ENCODE data around the gene NTSR1.

DNA sequence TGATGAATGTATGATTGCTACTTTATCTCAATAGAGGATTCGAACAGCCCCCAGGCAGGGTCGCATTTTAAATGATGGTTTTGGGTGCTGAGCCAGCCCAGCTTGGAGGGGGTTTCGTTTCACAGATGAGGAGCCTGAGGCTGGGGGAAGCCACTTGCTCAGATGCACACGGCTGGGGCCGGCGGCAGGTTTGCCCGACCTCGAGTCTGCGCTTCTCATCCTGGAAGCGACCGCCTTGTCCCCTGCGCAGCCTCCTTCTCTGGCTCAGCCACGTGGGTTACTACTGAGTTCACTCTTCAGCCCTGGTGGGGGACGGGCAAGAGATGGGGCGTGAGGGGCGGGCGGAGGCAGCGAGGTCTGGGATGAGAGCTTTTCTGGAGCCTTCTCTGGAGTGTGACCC is 25.3 kb downstream of the NTSR1 start:
- TF ChIP-seq POLR2AphosphoS5 (IDR thresholded peaks at IDR 0.05; ENCODE audit: low read depth): no peak
- TF ChIP-seq, protein P1, sequence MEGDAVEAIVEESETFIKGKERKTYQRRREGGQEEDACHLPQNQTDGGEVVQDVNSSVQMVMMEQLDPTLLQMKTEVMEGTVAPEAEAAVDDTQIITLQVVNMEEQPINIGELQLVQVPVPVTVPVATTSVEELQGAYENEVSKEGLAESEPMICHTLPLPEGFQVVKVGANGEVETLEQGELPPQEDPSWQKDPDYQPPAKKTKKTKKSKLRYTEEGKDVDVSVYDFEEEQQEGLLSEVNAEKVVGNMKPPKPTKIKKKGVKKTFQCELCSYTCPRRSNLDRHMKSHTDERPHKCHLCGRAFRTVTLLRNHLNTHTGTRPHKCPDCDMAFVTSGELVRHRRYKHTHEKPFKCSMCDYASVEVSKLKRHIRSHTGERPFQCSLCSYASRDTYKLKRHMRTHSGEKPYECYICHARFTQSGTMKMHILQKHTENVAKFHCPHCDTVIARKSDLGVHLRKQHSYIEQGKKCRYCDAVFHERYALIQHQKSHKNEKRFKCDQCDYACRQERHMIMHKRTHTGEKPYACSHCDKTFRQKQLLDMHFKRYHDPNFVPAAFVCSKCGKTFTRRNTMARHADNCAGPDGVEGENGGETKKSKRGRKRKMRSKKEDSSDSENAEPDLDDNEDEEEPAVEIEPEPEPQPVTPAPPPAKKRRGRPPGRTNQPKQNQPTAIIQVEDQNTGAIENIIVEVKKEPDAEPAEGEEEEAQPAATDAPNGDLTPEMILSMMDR (conservative IDR thresholded peaks at IDR 0.05; ENCODE audit: low read depth in 2 of 2): no peak
- TF ChIP-seq EZH2 (IDR thresholded peaks at IDR 0.05; ENCODE audit: low read depth, unreplicated experiment): no peak
- no peak for TF ChIP-seq EZH2phosphoT487 (IDR thresholded peaks at IDR 0.05; ENCODE audit: unreplicated experiment)
- TF ChIP-seq JUNB (IDR thresholded peaks at IDR 0.05; ENCODE audit: unreplicated experiment): no peak
- TF ChIP-seq CREB1 (CRISPR knock-in tag; IDR thresholded peaks at IDR 0.05; ENCODE audit: low read depth): no peak
- TF ChIP-seq, protein P2, sequence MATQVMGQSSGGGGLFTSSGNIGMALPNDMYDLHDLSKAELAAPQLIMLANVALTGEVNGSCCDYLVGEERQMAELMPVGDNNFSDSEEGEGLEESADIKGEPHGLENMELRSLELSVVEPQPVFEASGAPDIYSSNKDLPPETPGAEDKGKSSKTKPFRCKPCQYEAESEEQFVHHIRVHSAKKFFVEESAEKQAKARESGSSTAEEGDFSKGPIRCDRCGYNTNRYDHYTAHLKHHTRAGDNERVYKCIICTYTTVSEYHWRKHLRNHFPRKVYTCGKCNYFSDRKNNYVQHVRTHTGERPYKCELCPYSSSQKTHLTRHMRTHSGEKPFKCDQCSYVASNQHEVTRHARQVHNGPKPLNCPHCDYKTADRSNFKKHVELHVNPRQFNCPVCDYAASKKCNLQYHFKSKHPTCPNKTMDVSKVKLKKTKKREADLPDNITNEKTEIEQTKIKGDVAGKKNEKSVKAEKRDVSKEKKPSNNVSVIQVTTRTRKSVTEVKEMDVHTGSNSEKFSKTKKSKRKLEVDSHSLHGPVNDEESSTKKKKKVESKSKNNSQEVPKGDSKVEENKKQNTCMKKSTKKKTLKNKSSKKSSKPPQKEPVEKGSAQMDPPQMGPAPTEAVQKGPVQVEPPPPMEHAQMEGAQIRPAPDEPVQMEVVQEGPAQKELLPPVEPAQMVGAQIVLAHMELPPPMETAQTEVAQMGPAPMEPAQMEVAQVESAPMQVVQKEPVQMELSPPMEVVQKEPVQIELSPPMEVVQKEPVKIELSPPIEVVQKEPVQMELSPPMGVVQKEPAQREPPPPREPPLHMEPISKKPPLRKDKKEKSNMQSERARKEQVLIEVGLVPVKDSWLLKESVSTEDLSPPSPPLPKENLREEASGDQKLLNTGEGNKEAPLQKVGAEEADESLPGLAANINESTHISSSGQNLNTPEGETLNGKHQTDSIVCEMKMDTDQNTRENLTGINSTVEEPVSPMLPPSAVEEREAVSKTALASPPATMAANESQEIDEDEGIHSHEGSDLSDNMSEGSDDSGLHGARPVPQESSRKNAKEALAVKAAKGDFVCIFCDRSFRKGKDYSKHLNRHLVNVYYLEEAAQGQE (IDR thresholded peaks at IDR 0.05; ENCODE audit: unreplicated experiment): no peak
- no peak for TF ChIP-seq STAT1 (IDR thresholded peaks at IDR 0.05; ENCODE audit: unreplicated experiment)
- TF ChIP-seq NANOG (IDR thresholded peaks at IDR 0.05; ENCODE audit: borderline replicate concordance): no peak
- TF ChIP-seq ZNF114 (CRISPR knock-in tag; IDR thresholded peaks at IDR 0.05): no peak

Measured in GM23338 (cell line).